Activated CD8-positive, alpha-beta T cell treated with anti-CD3 and anti-CD28 coated beads for 36 hours (primary cell): ENCODE data around the gene KLHL29. TPM values are rescaled to one million over a fixed set of nuclear protein-coding genes. Genes with fewer than 3 reads are reported as not detected.

ENCODE experiments used
- ATAC-seq: fragments of 200-7000 bp; cut with Tn5 transposase; one replicate; pipeline ENCODE4 v1.10.0; 2021; ENCODE audit warnings: mild to moderate bottlenecking, moderate library complexity
- CTCF ChIA-PET: fragments of 350-600 bp; sonication (Branson Sonifier 250); formaldehyde crosslinking; loops from one replicate; lab custom pipeline; 2021; ENCODE audit warnings: antibody characterized with exemption; lab: Charles Lee
- POLR2A ChIA-PET: fragments of 350-600 bp; sonication (Branson Sonifier 250); formaldehyde crosslinking; loops from one replicate; lab custom pipeline; 2021; ENCODE audit warnings: antibody characterized with exemption; lab: Charles Lee
- DNase-seq: peaks from one replicate; pipeline ENCODE4 v3.0.0-alpha.2; 2020
- H3K27ac Mint-ChIP-seq: one replicate; pipeline ENCODE4 v1.8.0; 2021; ENCODE audit warnings: mild to moderate bottlenecking, mixed read lengths
- H3K27me3 Mint-ChIP-seq: one replicate; pipeline ENCODE4 v1.8.0; 2021; ENCODE audit warnings: mixed read lengths
- H3K36me3 Mint-ChIP-seq: one replicate; pipeline ENCODE4 v1.8.0; 2021; ENCODE audit warnings: low read depth, mixed read lengths
- H3K4me1 Mint-ChIP-seq: one replicate; pipeline ENCODE4 v1.8.0; 2021; ENCODE audit warnings: low read depth, mixed read lengths
- H3K4me3 Mint-ChIP-seq: one replicate; pipeline ENCODE4 v1.8.0; 2021; ENCODE audit warnings: mild to moderate bottlenecking, moderate library complexity, mixed read lengths
- H3K9me3 Mint-ChIP-seq: one replicate; pipeline ENCODE4 v1.8.0; 2021; ENCODE audit warnings: mixed read lengths
- CTCF ChIP-seq: fragments of 200-600 bp; IDR thresholded peaks from one replicate; pipeline ENCODE4 v1.8.0; 2022; ENCODE audit warnings: antibody characterized with exemption, mild to moderate bottlenecking
- intact Hi-C: fragments of 100-400 bp; cut with micrococcal nuclease; formaldehyde crosslinking; loops from one replicate; pipeline ENCODE4 v1.10.0; 2022
- total RNA-seq, 2 experiments: library from RNA; stranded (reverse); gene quantifications; one replicate each; pipeline ENCODE4 v1.2.3, GENCODE V29; 2021

KLHL29 gene
- total RNA-seq, 2 experiments from 2014 or later: 1.0 to 1.2 TPM

DNA sequence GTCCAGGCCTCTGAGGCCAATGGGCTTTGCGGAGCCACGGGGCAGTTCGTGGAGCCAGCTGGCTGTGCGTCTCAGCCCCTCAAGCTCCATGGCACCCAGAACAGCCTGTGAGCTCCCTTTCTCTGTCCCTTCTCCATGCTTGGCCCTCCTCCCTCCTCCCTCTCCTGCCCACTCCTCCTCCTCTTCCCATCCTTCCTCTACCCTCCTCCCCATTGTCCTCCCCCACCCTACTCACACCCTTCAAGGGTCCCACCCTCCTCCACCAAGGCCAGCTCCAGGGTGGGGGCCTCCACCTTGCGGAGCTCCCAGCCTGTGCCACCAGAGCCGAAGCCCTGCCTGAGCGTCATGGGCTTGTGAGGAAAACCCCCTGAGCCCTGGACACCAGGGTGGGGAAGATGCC is 273.0 kb downstream of the KLHL29 start:
- ChIA-PET CTCF (interaction anchor here (1.0 kb wide), 1 partner anchor 34 kb away, joined by 3 read pairs; no protein-coding TSS in a partner anchor), POLR2A (no interaction called here)
- ATAC-seq (peak; percentile 5), DNase-seq (no peak)
- H3K36me3 Mint-ChIP-seq: no peaks in the 10 kb centered on the region
- H3K4me3 Mint-ChIP-seq: no peak overlapping the region
- intact Hi-C loops: no loop called here
- H3K27ac Mint-ChIP-seq: peak overlapping the region; percentile 75
- peaks cover 7% of the 10 kb centered on the region for H3K4me1 Mint-ChIP-seq
- H3K27me3 Mint-ChIP-seq: peaks cover 5% of the 10 kb centered on the region
- H3K9me3 Mint-ChIP-seq: no peaks in the 10 kb centered on the region
- TF ChIP-seq CTCF: no peak

DNA sequence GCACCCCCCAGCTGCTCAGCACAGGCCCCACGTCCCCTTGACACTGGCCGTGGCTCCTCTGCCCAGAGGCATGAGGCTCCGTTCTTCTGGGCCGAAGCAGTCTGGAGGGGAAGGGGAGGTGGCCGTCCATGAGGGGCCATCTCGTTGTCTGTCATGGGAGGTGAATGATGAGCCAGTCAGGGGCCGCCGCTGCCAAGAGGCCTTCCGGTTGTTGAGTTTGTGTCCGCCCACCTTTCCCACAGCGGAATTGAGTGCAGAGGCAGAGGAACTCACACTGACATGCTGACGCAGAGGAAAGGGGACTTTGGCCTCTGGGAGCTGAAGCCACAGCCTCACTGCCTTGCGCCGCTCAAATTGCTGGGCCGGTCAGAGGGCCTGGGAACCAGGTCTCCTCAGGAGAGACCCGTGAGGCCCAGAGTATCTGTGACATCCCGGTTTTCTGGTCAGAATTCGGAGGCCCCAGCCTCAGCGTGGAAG is 273.5 kb downstream of the KLHL29 start:
- ATAC-seq: peak; percentile 97
- no peaks in the 10 kb centered on the region for H3K9me3 Mint-ChIP-seq

DNA sequence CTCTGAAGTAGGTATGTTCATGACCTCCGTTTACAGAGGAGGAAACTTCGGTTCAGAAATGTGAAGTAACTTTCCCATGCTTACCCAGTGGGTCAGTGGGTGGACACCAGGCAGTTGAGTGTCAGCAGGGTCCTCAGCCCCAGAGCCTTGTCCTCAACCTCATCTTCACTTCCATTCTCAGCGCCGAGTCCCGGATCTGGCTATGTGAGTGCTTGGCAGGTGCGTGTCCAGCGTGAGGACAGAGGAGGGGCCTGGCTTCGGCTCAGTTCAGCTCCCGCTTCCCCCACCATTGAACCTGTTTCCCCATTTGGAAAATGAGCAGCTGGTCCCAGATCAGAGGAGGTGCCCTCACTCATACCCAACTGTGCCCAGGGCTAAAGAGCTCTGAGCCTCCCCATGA is 274.3 kb downstream of the KLHL29 start:
- peaks cover 7% of the 10 kb centered on the region for H3K4me1 Mint-ChIP-seq
- no peaks in the 10 kb centered on the region for H3K9me3 Mint-ChIP-seq
- no peak for ATAC-seq
- intact Hi-C loops: no loop called here
- ChIA-PET CTCF (no interaction called here), POLR2A (no interaction called here)
- H3K27ac Mint-ChIP-seq: no peak overlapping the region
- no peak for DNase-seq
- H3K4me3 Mint-ChIP-seq: no peak overlapping the region
- peaks cover 11% of the 10 kb centered on the region for H3K27me3 Mint-ChIP-seq
- no peaks in the 10 kb centered on the region for H3K36me3 Mint-ChIP-seq
- no peak for TF ChIP-seq CTCF

More for the DNA sequence above, 273.5 kb downstream of the KLHL29 start:
- POLR2A ChIA-PET: no interaction called here
- peak; percentile 86 for DNase-seq
- Mint-ChIP-seq H3K4me3 (peak overlapping the region; percentile 33), H3K36me3 (no peaks in the 10 kb centered on the region), H3K27ac (peak overlapping the region; percentile 75), H3K4me1 (peaks cover 7% of the 10 kb centered on the region), H3K27me3 (peaks cover 7% of the 10 kb centered on the region)
- intact Hi-C loops: no loop called here
- no peak for TF ChIP-seq CTCF
- CTCF ChIA-PET: interaction anchor here (1.0 kb wide), 1 partner anchor 34 kb away, joined by 3 read pairs; no protein-coding TSS in a partner anchor

GRCh38 chr2:23659773-23660172 is 274.8 kb downstream of the KLHL29 start:
- peaks cover 7% of the 10 kb centered on the region for H3K4me1 Mint-ChIP-seq
- intact Hi-C loops: no loop called here
- ChIA-PET CTCF (no interaction called here), POLR2A (no interaction called here)
- DNase-seq (no peak), ATAC-seq (no peak)
- TF ChIP-seq CTCF: no peak
- H3K36me3 Mint-ChIP-seq: no peaks in the 10 kb centered on the region
- peaks cover 11% of the 10 kb centered on the region for H3K27me3 Mint-ChIP-seq
- no peak overlapping the region for H3K27ac Mint-ChIP-seq
- H3K4me3 Mint-ChIP-seq: no peak overlapping the region
- H3K9me3 Mint-ChIP-seq: no peaks in the 10 kb centered on the region

DNA sequence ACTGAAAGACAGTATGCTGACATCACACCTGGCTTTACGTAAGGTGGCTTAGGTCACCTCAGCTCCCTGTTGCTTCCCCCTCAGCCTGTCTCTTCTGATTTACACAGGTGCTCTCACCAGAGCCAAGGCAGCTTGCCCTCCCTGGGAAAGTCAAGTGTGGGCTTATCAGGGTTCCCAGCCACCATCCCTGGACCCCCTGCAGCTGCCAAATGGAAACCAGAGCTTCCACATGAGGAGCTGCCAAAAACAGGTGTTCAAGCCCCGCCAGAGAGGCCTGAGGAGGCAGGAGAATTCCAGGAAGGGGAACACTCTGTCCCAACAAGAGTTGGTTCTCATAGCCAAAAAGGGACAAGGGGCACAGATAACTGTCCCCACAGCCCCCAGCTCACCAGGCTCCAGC is 275.3 kb downstream of the KLHL29 start:
- no peaks in the 10 kb centered on the region for H3K9me3 Mint-ChIP-seq
- no peak for TF ChIP-seq CTCF
- H3K36me3 Mint-ChIP-seq: no peaks in the 10 kb centered on the region
- H3K4me1 Mint-ChIP-seq: peaks cover 7% of the 10 kb centered on the region
- ChIA-PET CTCF (no interaction called here), POLR2A (no interaction called here)
- DNase-seq (no peak), ATAC-seq (no peak)
- peaks cover 11% of the 10 kb centered on the region for H3K27me3 Mint-ChIP-seq
- intact Hi-C loops: no loop called here
- H3K4me3 Mint-ChIP-seq: no peak overlapping the region
- no peak overlapping the region for H3K27ac Mint-ChIP-seq
